K562 (cell line): Measurements from ENCODE around the gene AURKB. TPM values are rescaled to one million over a fixed set of nuclear protein-coding genes. Genes with fewer than 3 reads are reported as not detected.

Source experiments
- IRF2 ChIP-seq: sonication (generic); formaldehyde crosslinking; IDR thresholded peaks from 2 replicates; pipeline ENCODE4 v1.8.1; 2022; ENCODE audit warnings: mild to moderate bottlenecking, missing genetic modification reagents
- MYNN ChIP-seq, 2 experiments: sonication (generic); formaldehyde crosslinking in 1 of 2; IDR thresholded peaks; 2 replicates each; pipeline versions ENCODE4 v1.5.0 to v1.6.1; 2016 to 2020; ENCODE audit warnings: antibody characterized with exemption in 1 of 2, missing genetic modification reagents in 1 of 2
- RUNX1 ChIP-seq: sonication (generic); IDR thresholded peaks from 2 replicates; pipeline ENCODE4 v1.6.1; 2016; ENCODE audit warnings: antibody characterized with exemption, low read depth
- SMARCE1 ChIP-seq: fragments of 450-650 bp; IDR thresholded peaks from 2 replicates; pipeline ENCODE4 v1.7.1; 2016; ENCODE audit warnings: mild to moderate bottlenecking
- polyA plus RNA-seq, 8 experiments: library from polyadenylated mRNA; depleted of rRNA in 4 of 8; stranded (reverse) in 5 of 8; unstranded in 3 of 8; fragments of >200 nt; fragmentation: Nextera tagmentation in 2 of 8; fragmentation: Illumina TruSeq in 1 of 8; extraction: Ambion mirVana in 2 of 8; extraction: Trizol in 1 of 8; gene quantifications; 2 replicates each; pipeline versions ENCODE4 v1.2.1 to v1.2.3, GENCODE V29; 2011 to 2014; ENCODE audit warnings: inconsistent platforms in 1 of 8, missing spikeins in 1 of 8
- total RNA-seq, 7 experiments: library from RNA; depleted of rRNA in 6 of 7; stranded (reverse); fragments of >200 nt in 6 of 7; fragmentation: Illumina TruSeq in 2 of 7; extraction: Trizol in 2 of 7; gene quantifications; 2 replicates each; pipeline versions ENCODE4 v1.2.1 to v1.2.3, GENCODE V29; 2011 to 2021; ENCODE audit warnings: low replicate concordance in 1 of 7
- TF ChIP-seq, protein P1 (sequence below): fragments of 200-800 bp; sonication (Bioruptor generic); IDR thresholded peaks from 2 replicates; pipeline ENCODE4 v1.6.1; 2016; ENCODE audit warnings: missing genetic modification characterization, missing compliant biosample characterization
- TF ChIP-seq, protein P2 (sequence below): fragments of 450-650 bp; IDR thresholded peaks from 2 replicates; pipeline ENCODE4 v1.6.1; 2016; ENCODE audit warnings: borderline replicate concordance
- TF ChIP-seq, protein P3 (sequence below): fragments of 250-450 bp; sonication (Bioruptor Pico); IDR thresholded peaks from 2 replicates; pipeline ENCODE4 v1.8.0; 2022; ENCODE audit warnings: inconsistent platforms
- TF ChIP-seq, protein P4 (sequence below): fragments of 450-650 bp; formaldehyde crosslinking; IDR thresholded peaks from 2 replicates; pipeline ENCODE4 v1.4.0; 2022; ENCODE audit warnings: missing genetic modification characterization

AURKB gene
- total and polyA plus RNA-seq, 9 of the 15 experiments (the other 6 are each of a cell fraction or from before 2014, with no cell fraction given), result 27.2 to 114 (median 74.8) TPM

DNA sequence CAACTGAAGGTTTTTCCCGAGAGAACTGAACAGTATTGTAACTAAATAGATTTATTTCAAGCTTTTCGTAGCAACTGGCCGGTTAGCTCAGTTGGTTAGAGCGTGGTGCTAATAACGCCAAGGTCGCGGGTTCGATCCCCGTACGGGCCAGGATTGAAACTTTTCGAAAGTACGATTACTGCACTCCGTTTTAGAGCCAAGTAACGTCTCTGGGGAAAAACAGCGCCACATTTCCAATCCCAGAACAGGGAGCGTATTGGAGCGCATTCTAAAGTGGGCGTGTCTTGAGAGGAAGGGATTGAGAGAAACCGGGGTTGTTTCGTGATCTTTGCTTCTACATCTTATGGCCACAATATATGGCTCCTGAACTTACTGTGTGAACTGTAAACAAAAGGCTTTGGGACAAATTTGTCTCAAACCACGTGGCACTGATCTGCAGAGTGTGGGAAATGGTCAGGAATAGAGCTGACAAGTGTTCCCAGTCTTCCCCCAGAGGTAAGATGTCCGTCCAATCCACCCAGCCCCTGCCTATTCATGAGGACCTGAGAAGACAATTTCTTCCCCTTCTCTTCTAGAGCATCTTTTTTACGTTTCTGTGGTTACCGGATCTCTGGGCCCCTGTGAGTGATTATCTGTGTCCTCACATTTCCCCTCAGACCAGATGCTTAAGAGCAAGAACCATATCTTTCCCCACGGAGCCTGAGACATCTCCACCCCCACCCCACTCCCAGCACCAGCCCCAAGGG lies 22.7 kb downstream of the AURKB start (continued):
- TF ChIP-seq, protein P1, sequence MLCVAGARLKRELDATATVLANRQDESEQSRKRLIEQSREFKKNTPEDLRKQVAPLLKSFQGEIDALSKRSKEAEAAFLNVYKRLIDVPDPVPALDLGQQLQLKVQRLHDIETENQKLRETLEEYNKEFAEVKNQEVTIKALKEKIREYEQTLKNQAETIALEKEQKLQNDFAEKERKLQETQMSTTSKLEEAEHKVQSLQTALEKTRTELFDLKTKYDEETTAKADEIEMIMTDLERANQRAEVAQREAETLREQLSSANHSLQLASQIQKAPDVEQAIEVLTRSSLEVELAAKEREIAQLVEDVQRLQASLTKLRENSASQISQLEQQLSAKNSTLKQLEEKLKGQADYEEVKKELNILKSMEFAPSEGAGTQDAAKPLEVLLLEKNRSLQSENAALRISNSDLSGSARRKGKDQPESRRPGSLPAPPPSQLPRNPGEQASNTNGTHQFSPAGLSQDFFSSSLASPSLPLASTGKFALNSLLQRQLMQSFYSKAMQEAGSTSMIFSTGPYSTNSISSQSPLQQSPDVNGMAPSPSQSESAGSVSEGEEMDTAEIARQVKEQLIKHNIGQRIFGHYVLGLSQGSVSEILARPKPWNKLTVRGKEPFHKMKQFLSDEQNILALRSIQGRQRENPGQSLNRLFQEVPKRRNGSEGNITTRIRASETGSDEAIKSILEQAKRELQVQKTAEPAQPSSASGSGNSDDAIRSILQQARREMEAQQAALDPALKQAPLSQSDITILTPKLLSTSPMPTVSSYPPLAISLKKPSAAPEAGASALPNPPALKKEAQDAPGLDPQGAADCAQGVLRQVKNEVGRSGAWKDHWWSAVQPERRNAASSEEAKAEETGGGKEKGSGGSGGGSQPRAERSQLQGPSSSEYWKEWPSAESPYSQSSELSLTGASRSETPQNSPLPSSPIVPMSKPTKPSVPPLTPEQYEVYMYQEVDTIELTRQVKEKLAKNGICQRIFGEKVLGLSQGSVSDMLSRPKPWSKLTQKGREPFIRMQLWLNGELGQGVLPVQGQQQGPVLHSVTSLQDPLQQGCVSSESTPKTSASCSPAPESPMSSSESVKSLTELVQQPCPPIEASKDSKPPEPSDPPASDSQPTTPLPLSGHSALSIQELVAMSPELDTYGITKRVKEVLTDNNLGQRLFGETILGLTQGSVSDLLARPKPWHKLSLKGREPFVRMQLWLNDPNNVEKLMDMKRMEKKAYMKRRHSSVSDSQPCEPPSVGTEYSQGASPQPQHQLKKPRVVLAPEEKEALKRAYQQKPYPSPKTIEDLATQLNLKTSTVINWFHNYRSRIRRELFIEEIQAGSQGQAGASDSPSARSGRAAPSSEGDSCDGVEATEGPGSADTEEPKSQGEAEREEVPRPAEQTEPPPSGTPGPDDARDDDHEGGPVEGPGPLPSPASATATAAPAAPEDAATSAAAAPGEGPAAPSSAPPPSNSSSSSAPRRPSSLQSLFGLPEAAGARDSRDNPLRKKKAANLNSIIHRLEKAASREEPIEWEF, result no peak
- TF ChIP-seq IRF2 (CRISPR knock-in tag), result no peak
- TF ChIP-seq, protein P2, sequence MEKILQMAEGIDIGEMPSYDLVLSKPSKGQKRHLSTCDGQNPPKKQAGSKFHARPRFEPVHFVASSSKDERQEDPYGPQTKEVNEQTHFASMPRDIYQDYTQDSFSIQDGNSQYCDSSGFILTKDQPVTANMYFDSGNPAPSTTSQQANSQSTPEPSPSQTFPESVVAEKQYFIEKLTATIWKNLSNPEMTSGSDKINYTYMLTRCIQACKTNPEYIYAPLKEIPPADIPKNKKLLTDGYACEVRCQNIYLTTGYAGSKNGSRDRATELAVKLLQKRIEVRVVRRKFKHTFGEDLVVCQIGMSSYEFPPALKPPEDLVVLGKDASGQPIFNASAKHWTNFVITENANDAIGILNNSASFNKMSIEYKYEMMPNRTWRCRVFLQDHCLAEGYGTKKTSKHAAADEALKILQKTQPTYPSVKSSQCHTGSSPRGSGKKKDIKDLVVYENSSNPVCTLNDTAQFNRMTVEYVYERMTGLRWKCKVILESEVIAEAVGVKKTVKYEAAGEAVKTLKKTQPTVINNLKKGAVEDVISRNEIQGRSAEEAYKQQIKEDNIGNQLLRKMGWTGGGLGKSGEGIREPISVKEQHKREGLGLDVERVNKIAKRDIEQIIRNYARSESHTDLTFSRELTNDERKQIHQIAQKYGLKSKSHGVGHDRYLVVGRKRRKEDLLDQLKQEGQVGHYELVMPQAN, result no peak; the same call in 1 of the 2 replicates
- TF ChIP-seq MYNN (IDR thresholded peaks at IDR 0.05), result no peak
- no peak for TF ChIP-seq MYNN (CRISPR knock-in tag; IDR thresholded peaks at IDR 0.05)
- TF ChIP-seq, protein P3, sequence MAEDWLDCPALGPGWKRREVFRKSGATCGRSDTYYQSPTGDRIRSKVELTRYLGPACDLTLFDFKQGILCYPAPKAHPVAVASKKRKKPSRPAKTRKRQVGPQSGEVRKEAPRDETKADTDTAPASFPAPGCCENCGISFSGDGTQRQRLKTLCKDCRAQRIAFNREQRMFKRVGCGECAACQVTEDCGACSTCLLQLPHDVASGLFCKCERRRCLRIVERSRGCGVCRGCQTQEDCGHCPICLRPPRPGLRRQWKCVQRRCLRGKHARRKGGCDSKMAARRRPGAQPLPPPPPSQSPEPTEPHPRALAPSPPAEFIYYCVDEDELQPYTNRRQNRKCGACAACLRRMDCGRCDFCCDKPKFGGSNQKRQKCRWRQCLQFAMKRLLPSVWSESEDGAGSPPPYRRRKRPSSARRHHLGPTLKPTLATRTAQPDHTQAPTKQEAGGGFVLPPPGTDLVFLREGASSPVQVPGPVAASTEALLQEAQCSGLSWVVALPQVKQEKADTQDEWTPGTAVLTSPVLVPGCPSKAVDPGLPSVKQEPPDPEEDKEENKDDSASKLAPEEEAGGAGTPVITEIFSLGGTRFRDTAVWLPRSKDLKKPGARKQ (CRISPR knock-in tag), result no peak
- TF ChIP-seq SMARCE1, result no peak
- TF ChIP-seq RUNX1, result no peak
- TF ChIP-seq, protein P4, sequence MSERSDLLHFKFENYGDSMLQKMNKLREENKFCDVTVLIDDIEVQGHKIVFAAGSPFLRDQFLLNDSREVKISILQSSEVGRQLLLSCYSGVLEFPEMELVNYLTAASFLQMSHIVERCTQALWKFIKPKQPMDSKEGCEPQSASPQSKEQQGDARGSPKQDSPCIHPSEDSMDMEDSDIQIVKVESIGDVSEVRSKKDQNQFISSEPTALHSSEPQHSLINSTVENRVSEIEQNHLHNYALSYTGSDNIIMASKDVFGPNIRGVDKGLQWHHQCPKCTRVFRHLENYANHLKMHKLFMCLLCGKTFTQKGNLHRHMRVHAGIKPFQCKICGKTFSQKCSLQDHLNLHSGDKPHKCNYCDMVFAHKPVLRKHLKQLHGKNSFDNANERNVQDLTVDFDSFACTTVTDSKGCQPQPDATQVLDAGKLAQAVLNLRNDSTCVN (CRISPR knock-in tag), result no peak
